ENCODE measurements around the gene ZYX. TPM values are rescaled to one million over a fixed set of nuclear protein-coding genes. Genes with fewer than 3 reads are reported as not detected.

ZYX gene
- total and polyA plus RNA-seq, 9 of the 15 experiments (the other 6 are each of a cell fraction or from before 2014, with no cell fraction given), result 1.8 to 130 (median 15.7) TPM

DNA sequence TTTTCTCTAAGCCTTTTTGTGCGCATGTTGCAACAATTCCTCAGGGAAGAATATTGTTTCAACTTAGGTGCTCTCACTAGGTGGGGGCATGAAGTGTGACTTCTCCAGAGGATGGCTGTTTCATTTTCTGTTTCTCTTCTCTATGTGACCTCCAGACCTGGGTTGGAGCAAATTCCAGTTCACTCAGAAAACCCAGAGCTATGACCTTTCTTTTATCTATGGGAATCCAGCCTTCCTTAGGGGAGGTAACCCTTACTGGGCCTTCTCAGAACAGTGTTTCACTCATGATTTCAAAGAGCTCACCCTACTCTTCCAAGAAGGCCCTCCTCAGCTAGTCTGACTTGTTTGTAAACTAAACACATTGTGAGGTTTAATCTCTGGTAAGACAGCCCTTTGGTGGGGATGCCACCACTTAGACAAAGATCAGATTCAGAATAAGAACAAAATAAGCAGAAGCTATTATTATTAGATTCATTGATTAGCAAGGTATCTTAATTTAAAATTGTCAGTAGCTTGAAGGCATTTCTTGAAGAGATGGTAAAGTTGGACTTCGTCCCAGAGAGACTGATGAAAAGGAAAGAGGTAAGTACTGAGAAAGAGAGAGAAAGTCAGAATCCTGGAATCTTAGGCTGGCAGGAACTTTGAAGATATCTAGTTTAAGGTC, 45.5 kb downstream of the ZYX start (continued):
- no peak for TF ChIP-seq TAF15 (IDR thresholded peaks at IDR 0.05; ENCODE audit: low read depth, low read length)
- TF ChIP-seq ZNF140 (CRISPR knock-in tag; IDR thresholded peaks at IDR 0.05), result no peak
- TF ChIP-seq, protein P1, sequence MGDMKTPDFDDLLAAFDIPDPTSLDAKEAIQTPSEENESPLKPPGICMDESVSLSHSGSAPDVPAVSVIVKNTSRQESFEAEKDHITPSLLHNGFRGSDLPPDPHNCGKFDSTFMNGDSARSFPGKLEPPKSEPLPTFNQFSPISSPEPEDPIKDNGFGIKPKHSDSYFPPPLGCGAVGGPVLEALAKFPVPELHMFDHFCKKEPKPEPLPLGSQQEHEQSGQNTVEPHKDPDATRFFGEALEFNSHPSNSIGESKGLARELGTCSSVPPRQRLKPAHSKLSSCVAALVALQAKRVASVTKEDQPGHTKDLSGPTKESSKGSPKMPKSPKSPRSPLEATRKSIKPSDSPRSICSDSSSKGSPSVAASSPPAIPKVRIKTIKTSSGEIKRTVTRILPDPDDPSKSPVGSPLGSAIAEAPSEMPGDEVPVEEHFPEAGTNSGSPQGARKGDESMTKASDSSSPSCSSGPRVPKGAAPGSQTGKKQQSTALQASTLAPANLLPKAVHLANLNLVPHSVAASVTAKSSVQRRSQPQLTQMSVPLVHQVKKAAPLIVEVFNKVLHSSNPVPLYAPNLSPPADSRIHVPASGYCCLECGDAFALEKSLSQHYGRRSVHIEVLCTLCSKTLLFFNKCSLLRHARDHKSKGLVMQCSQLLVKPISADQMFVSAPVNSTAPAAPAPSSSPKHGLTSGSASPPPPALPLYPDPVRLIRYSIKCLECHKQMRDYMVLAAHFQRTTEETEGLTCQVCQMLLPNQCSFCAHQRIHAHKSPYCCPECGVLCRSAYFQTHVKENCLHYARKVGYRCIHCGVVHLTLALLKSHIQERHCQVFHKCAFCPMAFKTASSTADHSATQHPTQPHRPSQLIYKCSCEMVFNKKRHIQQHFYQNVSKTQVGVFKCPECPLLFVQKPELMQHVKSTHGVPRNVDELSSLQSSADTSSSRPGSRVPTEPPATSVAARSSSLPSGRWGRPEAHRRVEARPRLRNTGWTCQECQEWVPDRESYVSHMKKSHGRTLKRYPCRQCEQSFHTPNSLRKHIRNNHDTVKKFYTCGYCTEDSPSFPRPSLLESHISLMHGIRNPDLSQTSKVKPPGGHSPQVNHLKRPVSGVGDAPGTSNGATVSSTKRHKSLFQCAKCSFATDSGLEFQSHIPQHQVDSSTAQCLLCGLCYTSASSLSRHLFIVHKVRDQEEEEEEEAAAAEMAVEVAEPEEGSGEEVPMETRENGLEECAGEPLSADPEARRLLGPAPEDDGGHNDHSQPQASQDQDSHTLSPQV (IDR thresholded peaks at IDR 0.05), result no peak
- no peak for TF ChIP-seq GATA2 (CRISPR knock-in tag; IDR thresholded peaks at IDR 0.05)
- no peak for TF ChIP-seq KLF1 (tag; IDR thresholded peaks at IDR 0.05)
- TF ChIP-seq ZNF764 (CRISPR knock-in tag; IDR thresholded peaks at IDR 0.05; ENCODE audit: low read depth), result no peak
- TF ChIP-seq GABPA (tag; conservative IDR thresholded peaks at IDR 0.05; ENCODE audit: low read depth), result no peak
- no peak for TF ChIP-seq MCM7 (IDR thresholded peaks at IDR 0.05)
- TF ChIP-seq PURB (CRISPR knock-in tag; IDR thresholded peaks at IDR 0.05; ENCODE audit: low read depth), result no peak
- TF ChIP-seq KDM2B (CRISPR knock-in tag; IDR thresholded peaks at IDR 0.05), result no peak
- peak; percentile 53 for TF ChIP-seq NFIC (IDR thresholded peaks at IDR 0.05)
- TF ChIP-seq, protein P2, sequence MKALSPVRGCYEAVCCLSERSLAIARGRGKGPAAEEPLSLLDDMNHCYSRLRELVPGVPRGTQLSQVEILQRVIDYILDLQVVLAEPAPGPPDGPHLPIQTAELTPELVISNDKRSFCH (CRISPR knock-in tag; IDR thresholded peaks at IDR 0.05), result no peak
- TF ChIP-seq, protein P2 (tag; IDR thresholded peaks at IDR 0.05), result peak; percentile 97
- TF ChIP-seq ZNF121 (CRISPR knock-in tag; conservative IDR thresholded peaks at IDR 0.05), result no peak
- TF ChIP-seq CC2D1A (IDR thresholded peaks at IDR 0.05), result peak; percentile 90; the same call in 1 of the 2 replicates
- TF ChIP-seq, protein P3, sequence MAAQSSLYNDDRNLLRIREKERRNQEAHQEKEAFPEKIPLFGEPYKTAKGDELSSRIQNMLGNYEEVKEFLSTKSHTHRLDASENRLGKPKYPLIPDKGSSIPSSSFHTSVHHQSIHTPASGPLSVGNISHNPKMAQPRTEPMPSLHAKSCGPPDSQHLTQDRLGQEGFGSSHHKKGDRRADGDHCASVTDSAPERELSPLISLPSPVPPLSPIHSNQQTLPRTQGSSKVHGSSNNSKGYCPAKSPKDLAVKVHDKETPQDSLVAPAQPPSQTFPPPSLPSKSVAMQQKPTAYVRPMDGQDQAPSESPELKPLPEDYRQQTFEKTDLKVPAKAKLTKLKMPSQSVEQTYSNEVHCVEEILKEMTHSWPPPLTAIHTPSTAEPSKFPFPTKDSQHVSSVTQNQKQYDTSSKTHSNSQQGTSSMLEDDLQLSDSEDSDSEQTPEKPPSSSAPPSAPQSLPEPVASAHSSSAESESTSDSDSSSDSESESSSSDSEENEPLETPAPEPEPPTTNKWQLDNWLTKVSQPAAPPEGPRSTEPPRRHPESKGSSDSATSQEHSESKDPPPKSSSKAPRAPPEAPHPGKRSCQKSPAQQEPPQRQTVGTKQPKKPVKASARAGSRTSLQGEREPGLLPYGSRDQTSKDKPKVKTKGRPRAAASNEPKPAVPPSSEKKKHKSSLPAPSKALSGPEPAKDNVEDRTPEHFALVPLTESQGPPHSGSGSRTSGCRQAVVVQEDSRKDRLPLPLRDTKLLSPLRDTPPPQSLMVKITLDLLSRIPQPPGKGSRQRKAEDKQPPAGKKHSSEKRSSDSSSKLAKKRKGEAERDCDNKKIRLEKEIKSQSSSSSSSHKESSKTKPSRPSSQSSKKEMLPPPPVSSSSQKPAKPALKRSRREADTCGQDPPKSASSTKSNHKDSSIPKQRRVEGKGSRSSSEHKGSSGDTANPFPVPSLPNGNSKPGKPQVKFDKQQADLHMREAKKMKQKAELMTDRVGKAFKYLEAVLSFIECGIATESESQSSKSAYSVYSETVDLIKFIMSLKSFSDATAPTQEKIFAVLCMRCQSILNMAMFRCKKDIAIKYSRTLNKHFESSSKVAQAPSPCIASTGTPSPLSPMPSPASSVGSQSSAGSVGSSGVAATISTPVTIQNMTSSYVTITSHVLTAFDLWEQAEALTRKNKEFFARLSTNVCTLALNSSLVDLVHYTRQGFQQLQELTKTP (IDR thresholded peaks at IDR 0.05; ENCODE audit: low read depth in 1 of 2, partially characterized antibody in 2 of 2), result no peak
- no peak for TF ChIP-seq TFAM (CRISPR knock-in tag; conservative IDR thresholded peaks at IDR 0.05)
- peak; percentile 52 to 81; a peak in 3 of 4 replicates for TF ChIP-seq RCOR1 (IDR thresholded peaks at IDR 0.05; ENCODE audit: borderline replicate concordance in 1 of 2, low read depth in 2 of 2, low read length in 2 of 2)
- peak; percentile 53; the same call in 1 of the 2 replicates for TF ChIP-seq MTA3 (IDR thresholded peaks at IDR 0.05; ENCODE audit: borderline replicate concordance)
- TF ChIP-seq SAFB (IDR thresholded peaks at IDR 0.05; ENCODE audit: borderline replicate concordance, low read depth, low read length), result no peak
- no peak; the same call in 1 of the 2 replicates for TF ChIP-seq ETV5 (CRISPR knock-in tag; IDR thresholded peaks at IDR 0.05; ENCODE audit: low read depth)

All from K562 (cell line).